Choroid plexus epithelial cell (primary cell): Measurements from ENCODE around the gene CTNNA3.

Experiments used
- DNase-seq: peaks from one replicate; pipeline ENCODE4 v3.0.0-alpha.2; 2010; ENCODE audit warnings: low read depth
- H3K4me3 ChIP-seq: 2 replicates; pipeline ENCODE4 v1.5.1; 2011; ENCODE audit warnings: low read depth, mild to moderate bottlenecking, control low read depth, low read length, moderate library complexity
- TF ChIP-seq, protein P1 (sequence below): conservative IDR thresholded peaks from 2 replicates; pipeline ENCODE4 v1.5.1; 2011; ENCODE audit warnings: low read depth, mild to moderate bottlenecking, control low read depth, inconsistent platforms, low read length, moderate library complexity

Gene CTNNA3

DNA sequence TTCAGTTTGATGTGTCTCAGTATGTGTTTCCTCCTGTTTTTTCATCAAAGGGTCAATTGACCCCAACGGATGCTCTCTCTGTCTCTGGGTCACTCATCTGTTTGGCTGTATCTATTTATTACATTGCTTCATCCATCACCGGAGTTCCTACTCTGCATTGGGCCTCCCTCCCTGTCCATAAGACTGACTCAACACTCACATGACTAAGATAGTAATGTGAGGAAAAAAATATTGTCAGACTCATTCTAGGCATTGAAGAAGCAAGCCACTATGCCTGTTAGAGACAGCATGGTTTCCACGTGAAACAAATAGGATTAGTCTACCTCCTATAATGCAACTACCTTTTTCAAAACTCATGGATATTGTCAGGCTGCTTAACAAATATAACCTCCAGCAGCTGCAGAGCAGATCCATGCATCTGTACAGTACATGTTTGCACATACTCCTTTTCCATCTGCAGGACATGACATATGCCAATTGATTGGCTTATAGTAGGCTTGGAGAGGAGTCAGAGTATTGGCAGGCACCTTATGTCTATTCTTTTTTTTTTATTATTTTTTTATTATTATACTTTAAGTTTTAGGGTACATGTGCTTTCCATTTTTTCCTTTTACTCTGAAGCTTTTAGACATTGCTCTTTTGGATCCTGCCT lies 495.0 kb downstream of the CTNNA3 start:
- H3K4me3 ChIP-seq = no peak overlapping the region
- DNase-seq = no peak
- TF ChIP-seq, protein P1, sequence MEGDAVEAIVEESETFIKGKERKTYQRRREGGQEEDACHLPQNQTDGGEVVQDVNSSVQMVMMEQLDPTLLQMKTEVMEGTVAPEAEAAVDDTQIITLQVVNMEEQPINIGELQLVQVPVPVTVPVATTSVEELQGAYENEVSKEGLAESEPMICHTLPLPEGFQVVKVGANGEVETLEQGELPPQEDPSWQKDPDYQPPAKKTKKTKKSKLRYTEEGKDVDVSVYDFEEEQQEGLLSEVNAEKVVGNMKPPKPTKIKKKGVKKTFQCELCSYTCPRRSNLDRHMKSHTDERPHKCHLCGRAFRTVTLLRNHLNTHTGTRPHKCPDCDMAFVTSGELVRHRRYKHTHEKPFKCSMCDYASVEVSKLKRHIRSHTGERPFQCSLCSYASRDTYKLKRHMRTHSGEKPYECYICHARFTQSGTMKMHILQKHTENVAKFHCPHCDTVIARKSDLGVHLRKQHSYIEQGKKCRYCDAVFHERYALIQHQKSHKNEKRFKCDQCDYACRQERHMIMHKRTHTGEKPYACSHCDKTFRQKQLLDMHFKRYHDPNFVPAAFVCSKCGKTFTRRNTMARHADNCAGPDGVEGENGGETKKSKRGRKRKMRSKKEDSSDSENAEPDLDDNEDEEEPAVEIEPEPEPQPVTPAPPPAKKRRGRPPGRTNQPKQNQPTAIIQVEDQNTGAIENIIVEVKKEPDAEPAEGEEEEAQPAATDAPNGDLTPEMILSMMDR = no peak

DNA sequence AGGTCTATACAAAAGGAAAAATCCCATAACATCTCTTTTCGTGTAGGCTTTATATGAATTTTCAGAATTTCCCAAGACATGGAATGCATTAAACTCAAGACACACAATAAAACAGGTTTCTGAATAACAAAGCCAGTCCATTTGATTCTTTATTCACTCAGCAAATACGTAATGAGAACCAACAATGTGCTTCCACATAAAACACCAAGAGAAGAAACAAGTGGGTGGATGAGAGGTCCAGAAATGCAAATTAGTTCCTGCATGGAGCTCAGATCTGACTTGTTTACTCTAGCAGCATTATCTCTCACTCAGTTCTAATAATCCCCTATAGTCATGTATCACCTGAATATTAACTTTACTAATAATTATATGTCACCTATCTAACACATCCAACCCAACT lies 520.6 kb downstream of the CTNNA3 start:
- no peak for DNase-seq
- H3K4me3 ChIP-seq = no peak overlapping the region
- TF ChIP-seq, protein P1 = no peak

- no peak for DNase-seq
- TF ChIP-seq, protein P1 = no peak
- H3K4me3 ChIP-seq = no peak overlapping the region
Measured at GRCh38 chr10:67173787-67174186, 522.2 kb downstream of the CTNNA3 start.

GRCh38 chr10:67171970-67172369 lies 524.0 kb downstream of the CTNNA3 start:
- TF ChIP-seq, protein P1 = no peak

DNA sequence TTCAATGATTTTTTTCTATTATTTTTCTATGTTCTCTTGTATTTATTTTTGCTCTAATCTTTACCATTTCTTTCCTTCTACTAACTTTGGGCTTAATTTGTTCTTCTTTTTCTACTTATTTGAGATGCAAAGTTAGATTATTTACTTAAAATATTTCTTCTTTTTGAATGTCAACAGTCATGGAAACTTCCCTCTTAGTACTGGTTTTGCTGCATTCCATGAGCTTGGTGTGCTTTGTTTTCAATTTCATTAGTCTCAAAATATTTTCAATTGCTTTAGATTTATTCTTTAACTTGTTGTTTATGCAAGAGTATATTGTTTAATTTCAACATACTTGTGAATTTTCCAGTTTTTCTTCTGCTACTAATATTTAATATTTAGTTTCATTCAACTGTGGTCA lies 539.8 kb downstream of the CTNNA3 start:
- H3K4me3 ChIP-seq = no peak overlapping the region
- TF ChIP-seq, protein P1 = no peak
- DNase-seq = no peak

More at GRCh38 chr10:67171970-67172369, 524.0 kb downstream of the CTNNA3 start:
- no peak overlapping the region for H3K4me3 ChIP-seq
- no peak for DNase-seq

GRCh38 chr10:67151471-67151870 lies 544.5 kb downstream of the CTNNA3 start:
- TF ChIP-seq, protein P1 = no peak

GRCh38 chr10:67144530-67144929 lies 551.5 kb downstream of the CTNNA3 start:
- no peak for DNase-seq
- no peak overlapping the region for H3K4me3 ChIP-seq
- TF ChIP-seq, protein P1 = no peak

More at GRCh38 chr10:67151471-67151870, 544.5 kb downstream of the CTNNA3 start:
- no peak for DNase-seq
- H3K4me3 ChIP-seq = no peak overlapping the region
